ENCODE data around the gene C2CD2. TPM values are rescaled to one million over a fixed set of nuclear protein-coding genes. Genes with fewer than 3 reads are reported as not detected.

C2CD2 gene
- total RNA-seq, 1 experiment from 2014 or later: 12.6 TPM

GRCh38 chr21:41873426-41873825, 80.4 kb downstream of the C2CD2 start:
- peaks cover 8% of the 10 kb centered on the region for H3K36me3 Mint-ChIP-seq (ENCODE audit: insufficient read depth, unreplicated experiment)
- no peaks in the 10 kb centered on the region for H3K27me3 Mint-ChIP-seq (ENCODE audit: insufficient read depth, unreplicated experiment)
- Histone ChIP-seq H3K4me3 (ENCODE audit: low read depth, low read length) (no peak overlapping the region), H3K9me3 (no peaks in the 10 kb centered on the region), H3K36me3 (ENCODE audit: control insufficient read depth, insufficient read depth, low read length) (peaks cover 1% of the 10 kb centered on the region; the same call in 1 of the 2 replicates), H3K4me1 (peaks cover 9% of the 10 kb centered on the region; the same call in 1 of the 2 replicates), H3K27me3 (replicated peaks; ENCODE audit: control insufficient read depth, insufficient read depth, low read length) (no peaks in the 10 kb centered on the region)
- no peaks in the 10 kb centered on the region for H3K9me3 Mint-ChIP-seq (ENCODE audit: unreplicated experiment)
- TF ChIP-seq CTCF (IDR thresholded peaks at IDR 0.05; ENCODE audit: insufficient read depth in 1 of 2, low read depth in 1 of 2, low read length in 1 of 2, severe bottlenecking in 1 of 2, unreplicated experiment in 1 of 2): no peak
- intact Hi-C loops (cut with micrococcal nuclease; ENCODE audit: unreplicated experiment): no loop called here
- BruUV-seq (replicated peaks): no TSS peak
- H3K4me3 Mint-ChIP-seq (ENCODE audit: unreplicated experiment): no peak overlapping the region
- no peak for DNase-seq
- CTCF ChIA-PET: no interaction called here
- H3K4me1 Mint-ChIP-seq (ENCODE audit: low read depth, unreplicated experiment): no peaks in the 10 kb centered on the region
- POLR2A ChIA-PET: no interaction called here
- H3K27ac Mint-ChIP-seq (ENCODE audit: unreplicated experiment): no peak overlapping the region

DNA sequence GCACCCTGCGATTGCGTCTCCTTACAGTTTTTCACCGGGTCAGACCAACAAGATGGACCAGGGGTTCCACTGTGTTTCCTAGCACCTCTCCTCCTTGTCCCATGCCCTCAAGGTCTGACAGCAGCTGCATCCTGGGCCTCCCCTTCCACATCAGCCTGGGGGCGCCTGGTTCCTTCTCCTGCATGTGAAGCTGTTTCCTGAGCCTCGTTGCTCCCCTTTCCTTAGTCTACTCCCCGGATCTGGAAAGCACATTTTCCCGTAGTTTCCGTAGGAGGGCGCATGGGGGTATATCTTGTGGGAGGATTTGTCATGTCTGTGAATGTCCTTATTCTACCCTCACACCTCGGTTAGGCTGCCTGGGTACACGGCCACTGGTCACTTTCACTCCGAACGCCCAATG, 80.8 kb downstream of the C2CD2 start:
- DNase-seq: no peak
- no TSS peak for BruUV-seq (replicated peaks)
- peaks cover 1% of the 10 kb centered on the region; the same call in 1 of the 2 replicates for H3K36me3 ChIP-seq (ENCODE audit: control insufficient read depth, insufficient read depth, low read length)
- Mint-ChIP-seq H3K4me3 (ENCODE audit: unreplicated experiment) (no peak overlapping the region), H3K36me3 (ENCODE audit: insufficient read depth, unreplicated experiment) (peaks cover 8% of the 10 kb centered on the region), H3K27me3 (ENCODE audit: insufficient read depth, unreplicated experiment) (no peaks in the 10 kb centered on the region), H3K4me1 (ENCODE audit: low read depth, unreplicated experiment) (no peaks in the 10 kb centered on the region), H3K9me3 (ENCODE audit: unreplicated experiment) (no peaks in the 10 kb centered on the region), H3K27ac (ENCODE audit: unreplicated experiment) (no peak overlapping the region)
- peaks cover 7% of the 10 kb centered on the region; the same call in 1 of the 2 replicates for H3K4me1 ChIP-seq
- ChIA-PET CTCF (interaction anchor here (0.6 kb wide), 1 partner anchor 9 kb away, joined by 4 read pairs; no protein-coding TSS in a partner anchor), POLR2A (no interaction called here)
- no peak overlapping the region for H3K4me3 ChIP-seq (ENCODE audit: low read depth, low read length)
- no peak for TF ChIP-seq CTCF (IDR thresholded peaks at IDR 0.05; ENCODE audit: insufficient read depth in 1 of 2, low read depth in 1 of 2, low read length in 1 of 2, severe bottlenecking in 1 of 2, unreplicated experiment in 1 of 2)
- no peaks in the 10 kb centered on the region for H3K9me3 ChIP-seq
- intact Hi-C loops (cut with micrococcal nuclease; ENCODE audit: unreplicated experiment): no loop called here
- no peaks in the 10 kb centered on the region for H3K27me3 ChIP-seq (replicated peaks; ENCODE audit: control insufficient read depth, insufficient read depth, low read length)

- CTCF ChIA-PET: no interaction called here
Observed at GRCh38 chr21:41871293-41872030, 82.4 kb downstream of the C2CD2 start.

More at GRCh38 chr21:41871293-41872030, 82.4 kb downstream of the C2CD2 start:
- Mint-ChIP-seq H3K27me3 (ENCODE audit: insufficient read depth, unreplicated experiment) (no peaks in the 10 kb centered on the region), H3K9me3 (ENCODE audit: unreplicated experiment) (no peaks in the 10 kb centered on the region), H3K27ac (ENCODE audit: unreplicated experiment) (no peak overlapping the region), H3K4me3 (ENCODE audit: unreplicated experiment) (no peak overlapping the region), H3K4me1 (ENCODE audit: low read depth, unreplicated experiment) (no peaks in the 10 kb centered on the region), H3K36me3 (ENCODE audit: insufficient read depth, unreplicated experiment) (peaks cover 8% of the 10 kb centered on the region)
- POLR2A ChIA-PET: no interaction called here
- no TSS peak for BruUV-seq (replicated peaks)
- no peaks in the 10 kb centered on the region for H3K9me3 ChIP-seq
- no peak for TF ChIP-seq CTCF (IDR thresholded peaks at IDR 0.05; ENCODE audit: insufficient read depth in 1 of 2, low read depth in 1 of 2, low read length in 1 of 2, severe bottlenecking in 1 of 2, unreplicated experiment in 1 of 2)
- H3K4me3 ChIP-seq (ENCODE audit: low read depth, low read length): no peak overlapping the region
- intact Hi-C loops (cut with micrococcal nuclease; ENCODE audit: unreplicated experiment): no loop called here
- H3K4me1 ChIP-seq: peaks cover 5% of the 10 kb centered on the region
- DNase-seq: no peak
- no peaks in the 10 kb centered on the region for H3K27me3 ChIP-seq (replicated peaks; ENCODE audit: control insufficient read depth, insufficient read depth, low read length)
- H3K36me3 ChIP-seq (ENCODE audit: control insufficient read depth, insufficient read depth, low read length): no peaks in the 10 kb centered on the region

Measured in Caco-2 (cell line).